ENCODE data around the gene ZNF543. TPM values are rescaled to one million over a fixed set of nuclear protein-coding genes. Genes with fewer than 3 reads are reported as not detected.
"Not testable (repeated sequence)": the region's sequence is repeated elsewhere in the genome, so short reads cannot be mapped to it uniquely, and the experiment has no call there.

ZNF543 gene
- total RNA-seq, 2 experiments from 2014 or later = 3.2 to 3.5 TPM

DNA sequence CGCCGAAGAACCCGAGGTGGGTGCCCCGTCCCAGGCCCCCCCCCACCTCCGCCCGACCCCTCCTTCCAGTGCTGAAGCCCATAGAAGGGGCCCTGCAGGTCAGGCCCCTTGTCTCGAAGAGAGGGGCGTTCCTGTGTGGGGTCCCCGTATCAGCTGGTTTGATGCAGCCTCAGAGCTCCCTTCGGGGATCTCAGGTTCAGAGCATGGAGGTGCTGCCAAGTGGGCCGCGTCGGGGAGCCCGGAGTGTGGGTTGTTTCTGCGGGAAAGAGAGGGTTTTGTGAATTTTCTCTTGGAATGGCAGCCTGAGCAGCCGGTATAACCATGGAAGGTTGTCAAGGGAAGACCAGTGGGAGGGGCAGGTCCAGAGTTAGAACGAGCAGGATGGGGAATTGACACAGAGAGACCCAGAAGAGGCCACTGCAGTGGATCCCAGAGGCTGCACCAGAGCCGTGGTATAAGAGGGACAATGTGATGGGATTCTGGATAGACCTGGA, 43.5 kb downstream of the ZNF543 start:
- peak; percentile 6 for DNase-seq
- CTCF ChIA-PET = no interaction called here
- H3K4me3 Mint-ChIP-seq = peak overlapping the region; percentile 85
- peak overlapping the region; percentile 89 for H3K27ac Mint-ChIP-seq
- intact Hi-C loops (cut with micrococcal nuclease) = loop anchor here (1.0 to 10.0 kb wide), 9 partner anchors 12 to 553 kb away; partner anchors contain the start of genes ZNF17, ZNF304, ZNF417 and ZNF543
- no peaks in the 10 kb centered on the region for H3K27me3 Mint-ChIP-seq (ENCODE audit: low read depth)
- H3K36me3 Mint-ChIP-seq (ENCODE audit: low read depth) = peaks cover 37% of the 10 kb centered on the region
- H3K9me3 Mint-ChIP-seq = peaks cover 32% of the 10 kb centered on the region
- H3K4me1 Mint-ChIP-seq (ENCODE audit: low read depth) = peaks cover 11% of the 10 kb centered on the region

DNA sequence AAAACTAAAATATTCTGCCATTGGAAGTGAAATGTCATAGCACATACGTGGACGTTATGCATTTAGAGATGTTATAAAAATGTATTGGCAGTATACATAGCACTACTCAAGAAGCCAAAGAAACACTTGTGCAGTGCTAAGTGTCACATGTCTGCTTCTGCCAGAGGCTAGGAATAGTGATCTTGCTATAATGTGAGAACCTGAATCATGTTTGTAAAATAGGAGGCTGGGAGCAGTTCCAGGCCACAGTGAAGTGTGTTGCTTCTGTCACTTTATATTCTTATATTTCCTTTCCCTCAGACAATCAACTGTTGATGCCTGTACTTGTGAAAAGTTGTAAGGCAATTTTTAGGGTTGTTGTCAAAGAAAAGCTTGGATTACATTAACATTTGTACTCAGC, 46.5 kb downstream of the ZNF543 start:
- no peak overlapping the region for H3K27ac Mint-ChIP-seq
- H3K36me3 Mint-ChIP-seq (ENCODE audit: low read depth) = peaks cover 52% of the 10 kb centered on the region
- peaks cover 11% of the 10 kb centered on the region for H3K4me1 Mint-ChIP-seq (ENCODE audit: low read depth)
- no peak for DNase-seq
- H3K4me3 Mint-ChIP-seq = no peak overlapping the region
- no peaks in the 10 kb centered on the region for H3K27me3 Mint-ChIP-seq (ENCODE audit: low read depth)
- peaks cover 32% of the 10 kb centered on the region for H3K9me3 Mint-ChIP-seq
- intact Hi-C loops (cut with micrococcal nuclease) = loop anchor here (10.0 kb wide), 1 partner anchor 262 kb away; no protein-coding TSS in a partner anchor
- CTCF ChIA-PET = no interaction called here

DNA sequence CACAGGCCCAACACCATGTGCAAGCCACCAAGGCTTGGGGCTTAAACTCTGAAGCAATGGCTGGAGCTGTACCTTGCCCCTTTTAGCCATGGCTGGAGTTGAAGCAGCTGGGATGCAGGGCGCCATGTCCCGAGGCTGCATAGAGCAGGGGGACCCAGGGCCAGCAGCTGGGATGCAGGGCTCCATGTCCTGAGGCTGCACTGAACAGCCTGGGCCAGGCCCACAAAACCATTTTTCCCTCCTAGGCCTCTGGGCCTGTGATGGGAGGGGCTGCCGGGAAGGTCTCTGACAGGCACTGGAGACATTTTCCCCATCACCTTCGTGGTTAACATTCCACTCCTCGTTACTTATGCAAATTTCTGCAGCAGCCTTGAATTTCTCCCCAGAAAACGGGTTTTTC, 53.9 kb downstream of the ZNF543 start:
- Mint-ChIP-seq H3K36me3 (ENCODE audit: low read depth) (peaks cover 88% of the 10 kb centered on the region), H3K4me3 (no peak overlapping the region), H3K9me3 (peaks cover 60% of the 10 kb centered on the region), H3K27me3 (ENCODE audit: low read depth) (no peaks in the 10 kb centered on the region), H3K4me1 (ENCODE audit: low read depth) (no peaks in the 10 kb centered on the region), H3K27ac (no peak overlapping the region)
- DNase-seq = no peak
- intact Hi-C loops (cut with micrococcal nuclease) = no loop called here
- CTCF ChIA-PET = no interaction called here

DNA sequence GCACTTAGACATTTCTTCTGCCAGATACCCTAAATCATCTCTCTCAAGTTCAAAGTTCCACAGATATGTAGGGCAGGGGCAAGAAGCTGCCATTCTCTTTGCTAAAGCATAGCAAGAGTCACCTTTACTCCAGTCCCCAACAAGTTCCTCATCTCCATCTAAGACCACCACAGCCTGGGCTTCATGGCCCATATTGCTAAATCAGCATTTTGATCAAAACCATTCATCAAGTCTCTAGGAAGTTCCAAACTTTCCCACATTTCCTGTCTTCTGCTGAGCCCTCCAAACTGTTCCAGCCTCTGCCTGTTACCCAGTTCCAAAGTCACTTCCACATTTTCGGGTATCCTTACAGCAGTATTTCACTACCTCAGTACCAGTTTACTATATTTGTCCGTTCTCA, 54.4 kb downstream of the ZNF543 start:
- intact Hi-C loops (cut with micrococcal nuclease); H3K4me1 Mint-ChIP-seq (ENCODE audit: low read depth); H3K27ac Mint-ChIP-seq; CTCF ChIA-PET; H3K27me3 Mint-ChIP-seq (ENCODE audit: low read depth); H3K4me3 Mint-ChIP-seq; DNase-seq: not testable (repeated sequence)
- Mint-ChIP-seq H3K9me3 (peaks cover 61% of the 10 kb centered on the region), H3K36me3 (ENCODE audit: low read depth) (peaks cover 89% of the 10 kb centered on the region)

DNA sequence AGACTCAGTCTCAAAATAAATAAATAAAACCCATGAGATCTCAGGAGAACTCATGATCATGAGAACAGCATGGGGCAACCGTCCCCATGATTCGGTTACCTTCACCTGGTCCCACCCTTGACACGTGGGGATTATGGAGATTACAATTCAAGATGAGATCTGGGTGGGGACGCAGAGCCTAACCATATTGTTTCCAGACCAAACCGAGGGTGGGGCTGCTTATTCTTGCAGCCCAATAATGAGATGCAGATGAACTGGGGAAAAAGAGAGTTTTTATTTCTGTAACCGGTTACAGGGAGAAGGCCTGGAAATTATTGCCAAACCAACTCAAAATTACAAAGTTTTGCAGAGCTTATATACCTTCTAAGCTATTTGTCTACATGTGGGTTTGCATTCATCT, 55.9 kb downstream of the ZNF543 start:
- intact Hi-C loops (cut with micrococcal nuclease) = no loop called here
- Mint-ChIP-seq H3K27ac (no peak overlapping the region), H3K9me3 (peaks cover 68% of the 10 kb centered on the region), H3K4me3 (no peak overlapping the region), H3K27me3 (ENCODE audit: low read depth) (no peaks in the 10 kb centered on the region), H3K36me3 (ENCODE audit: low read depth) (peaks cover 80% of the 10 kb centered on the region), H3K4me1 (ENCODE audit: low read depth) (no peaks in the 10 kb centered on the region)
- CTCF ChIA-PET = no interaction called here
- DNase-seq = no peak

DNA sequence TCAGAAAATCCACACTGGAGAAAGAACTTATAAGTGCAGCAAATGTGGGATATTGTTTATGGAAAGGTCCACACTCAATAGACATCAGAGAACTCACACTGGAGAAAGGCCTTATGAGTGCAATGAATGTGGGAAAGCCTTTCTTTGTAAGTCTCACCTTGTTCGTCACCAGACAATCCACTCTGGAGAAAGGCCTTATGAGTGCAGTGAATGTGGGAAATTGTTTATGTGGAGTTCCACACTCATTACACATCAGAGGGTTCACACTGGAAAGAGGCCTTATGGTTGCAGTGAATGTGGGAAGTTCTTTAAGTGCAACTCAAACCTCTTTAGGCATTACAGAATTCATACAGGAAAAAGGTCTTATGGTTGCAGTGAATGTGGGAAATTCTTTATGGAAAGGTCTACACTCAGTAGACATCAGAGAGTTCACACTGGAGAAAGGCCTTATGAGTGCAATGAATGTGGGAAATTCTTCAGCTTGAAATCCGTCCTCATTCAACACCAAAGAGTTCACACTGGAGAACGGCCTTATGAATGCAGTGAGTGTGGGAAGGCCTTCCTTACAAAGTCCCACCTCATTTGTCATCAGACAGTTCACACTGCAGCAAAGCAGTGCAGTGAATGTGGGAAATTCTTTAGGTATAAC, 57.4 kb downstream of the ZNF543 start:
- Mint-ChIP-seq H3K9me3 (peaks cover 61% of the 10 kb centered on the region), H3K36me3 (ENCODE audit: low read depth) (peaks cover 67% of the 10 kb centered on the region), H3K4me1 (ENCODE audit: low read depth) (no peaks in the 10 kb centered on the region), H3K27me3 (ENCODE audit: low read depth) (no peaks in the 10 kb centered on the region), H3K27ac (no peak overlapping the region), H3K4me3 (no peak overlapping the region)
- intact Hi-C loops (cut with micrococcal nuclease) = no loop called here
- no peak for DNase-seq
- CTCF ChIA-PET = no interaction called here

Other genes with a start within 250 kb of the ZNF543 start
- not detected for gene USP29, start 200.5 kb upstream of the ZNF543 start, total RNA-seq
- not detected for gene ZIM3, start 175.3 kb upstream of the ZNF543 start, total RNA-seq
- not detected for gene DUXA, start 153.0 kb upstream of the ZNF543 start, total RNA-seq
- gene ZNF264, start 129.0 kb upstream of the ZNF543 start, total RNA-seq = 10 to 100 TPM; 18.4 to 18.5 TPM
- gene AURKC, start 89.4 kb upstream of the ZNF543 start, total RNA-seq = 1 to 10 TPM in 1 of 2 experiments, under 1 TPM in 1; 0.40 to 1.2 TPM
- 1 to 10 TPM; 6.0 to 6.5 TPM for gene ZNF805, start 79.8 kb upstream of the ZNF543 start, total RNA-seq
- 10 to 100 TPM; 61.4 to 63.3 TPM for gene ZNF460, start 40.0 kb upstream of the ZNF543 start, total RNA-seq
- 1 to 10 TPM; 3.3 to 3.6 TPM for gene ZNF304, start 30.8 kb downstream of the ZNF543 start, total RNA-seq
- 1 to 10 TPM; 3.1 to 3.4 TPM for gene TRAPPC2B, start 43.1 kb downstream of the ZNF543 start, total RNA-seq
- gene ZNF547, start 43.1 kb downstream of the ZNF543 start, total RNA-seq = 1 to 10 TPM in 1 of 2 experiments, under 1 TPM in 1; 0.84 to 1.3 TPM
- gene ZNF548, start 69.4 kb downstream of the ZNF543 start, total RNA-seq = 10 to 100 TPM; 11.9 to 13.3 TPM
- gene ZNF17, start 90.7 kb downstream of the ZNF543 start, total RNA-seq = 1 to 10 TPM; 4.6 to 6.3 TPM
- gene ZNF749, start 114.9 kb downstream of the ZNF543 start, total RNA-seq = 1 to 10 TPM; 8.2 to 9.9 TPM
- under 1 TPM; 0.15 to 0.19 TPM for gene VN1R1, start 136.7 kb downstream of the ZNF543 start, total RNA-seq
- 1 to 10 TPM; 6.0 to 8.3 TPM for gene ZNF772, start 157.1 kb downstream of the ZNF543 start, total RNA-seq
- gene ZNF419, start 167.3 kb downstream of the ZNF543 start, total RNA-seq = 1 to 10 TPM; 5.3 to 5.9 TPM
- gene ZNF773, start 179.5 kb downstream of the ZNF543 start, total RNA-seq = 1 to 10 TPM; 4.2 to 5.0 TPM
- gene ZNF549, start 206.9 kb downstream of the ZNF543 start, total RNA-seq = 1 to 10 TPM; 1.8 TPM
- gene ZNF550, start 239.4 kb downstream of the ZNF543 start, total RNA-seq = 1 to 10 TPM; 6.6 to 9.3 TPM